Neural cell (in vitro differentiated cells): ENCODE results near the gene MAMLD1. TPM values are rescaled to one million over a fixed set of nuclear protein-coding genes. Genes with fewer than 3 reads are reported as not detected.

Experiments
- H2AFZ ChIP-seq: fragments of 200-600, 300-800 bp; sonication (generic), shearing (Covaris generic); 2 replicates; pipeline ENCODE4 v1.6.0; 2014; ENCODE audit warnings: low read depth, mild to moderate bottlenecking, antibody characterized with exemption, low read length, moderate library complexity
- H3F3A ChIP-seq: fragments of 200-600 bp; shearing (Covaris generic); 2 replicates; pipeline ENCODE4 v1.6.1; 2016; ENCODE audit warnings: mild to moderate bottlenecking, moderate library complexity, mixed read lengths, antibody characterized with exemption, low read length; ENCODE audit not compliant: insufficient read depth, poor library complexity, severe bottlenecking
- H3K27ac ChIP-seq: fragments of 200-600, 300-800 bp; sonication (generic), shearing (Covaris generic); 2 replicates; pipeline ENCODE4 v1.5.1; 2014; ENCODE audit warnings: mild to moderate bottlenecking, low read length, moderate library complexity
- H3K27me3 ChIP-seq: fragments of 300-800, 200-600 bp; sonication (generic), shearing (Covaris generic); 2 replicates; pipeline ENCODE4 v1.6.0; 2014; ENCODE audit warnings: mild to moderate bottlenecking, low read depth, low read length, moderate library complexity; ENCODE audit not compliant: insufficient read depth
- H3K36me3 ChIP-seq: fragments of 300-800, 200-600 bp; sonication (generic), shearing (Covaris generic); 2 replicates; pipeline ENCODE4 v1.5.1; 2014; ENCODE audit warnings: mild to moderate bottlenecking, antibody characterized with exemption, low read length, moderate library complexity; ENCODE audit not compliant: insufficient read depth
- H3K4me2 ChIP-seq: fragments of 300-800, 200-600 bp; sonication (generic), shearing (Covaris generic); 2 replicates; pipeline ENCODE4 v1.6.0; 2014; ENCODE audit warnings: mild to moderate bottlenecking, low read length
- H3K4me3 ChIP-seq: fragments of 300-800, 200-600 bp; sonication (generic), shearing (Covaris generic); 2 replicates; pipeline ENCODE4 v1.5.1; 2014; ENCODE audit warnings: mild to moderate bottlenecking, low read length, moderate library complexity
- H3K79me2 ChIP-seq: fragments of 200-600 bp; shearing (Covaris generic); replicated peaks from 2 replicates; pipeline ENCODE4 v1.6.0; 2014; ENCODE audit warnings: mild to moderate bottlenecking, low read length, moderate library complexity; ENCODE audit not compliant: insufficient read depth
- H3K9ac ChIP-seq: fragments of 300-800, 200-600 bp; sonication (generic), shearing (Covaris generic); 2 replicates; pipeline ENCODE4 v1.6.1; 2016; ENCODE audit warnings: mild to moderate bottlenecking, low read length, mixed read lengths
- H3K9me2 ChIP-seq: fragments of 200-600 bp; shearing (Covaris generic); 2 replicates; pipeline ENCODE4 v1.6.1; 2016; ENCODE audit warnings: mild to moderate bottlenecking, low read length, mixed read lengths; ENCODE audit not compliant: insufficient read depth
- H3K9me3 ChIP-seq: fragments of 200-600, 300-800 bp; sonication (generic), shearing (Covaris generic); 2 replicates; pipeline ENCODE4 v1.6.1; 2016; ENCODE audit warnings: mild to moderate bottlenecking, mixed run types, low read length, moderate library complexity, mixed read lengths
- H4K20me1 ChIP-seq: fragments of 200-600 bp; shearing (Covaris generic); 2 replicates; pipeline ENCODE4 v1.6.1; 2016; ENCODE audit warnings: mild to moderate bottlenecking, mixed run types; ENCODE audit not compliant: insufficient read depth
- EP300 ChIP-seq: fragments of 450-650 bp; conservative IDR thresholded peaks from 2 replicates; pipeline ENCODE4 v1.6.1; 2014; ENCODE audit warnings: antibody characterized with exemption, mild to moderate bottlenecking, moderate library complexity; ENCODE audit not compliant: poor library complexity, severe bottlenecking
- EZH2 ChIP-seq: fragments of 200-600, 300-800 bp; shearing (Covaris generic), sonication (generic); IDR thresholded peaks from 2 replicates; pipeline ENCODE4 v1.6.1; 2014; ENCODE audit warnings: antibody characterized with exemption, low read length, borderline replicate concordance, mild to moderate bottlenecking; ENCODE audit not compliant: insufficient read depth, poor library complexity, severe bottlenecking
- MXI1 ChIP-seq: fragments of 450-650 bp; conservative IDR thresholded peaks from 2 replicates; pipeline ENCODE4 v1.6.1; 2014; ENCODE audit warnings: antibody characterized with exemption, mild to moderate bottlenecking; ENCODE audit not compliant: poor library complexity, severe bottlenecking
- POLR2AphosphoS5 ChIP-seq: IDR thresholded peaks from 2 replicates; pipeline ENCODE4 v1.6.1; 2012
- RAD21 ChIP-seq: fragments of 450-650 bp; conservative IDR thresholded peaks from 2 replicates; pipeline ENCODE4 v1.6.1; 2014; ENCODE audit warnings: antibody characterized with exemption, mild to moderate bottlenecking, moderate library complexity
- SMC3 ChIP-seq: fragments of 450-650 bp; conservative IDR thresholded peaks from 2 replicates; pipeline ENCODE4 v1.6.1; 2014; ENCODE audit warnings: antibody characterized with exemption, mild to moderate bottlenecking, moderate library complexity; ENCODE audit not compliant: poor library complexity
- TAF1 ChIP-seq: IDR thresholded peaks from 2 replicates; pipeline ENCODE4 v1.6.1; 2012; ENCODE audit warnings: low read depth
- polyA plus RNA-seq: library from polyadenylated mRNA; depleted of rRNA; stranded (reverse); fragments of >200 nt; gene quantifications from 2 replicates; pipeline ENCODE4 v1.2.3, GENCODE V29; 2014
- TF ChIP-seq, protein P1 (sequence below): IDR thresholded peaks from 2 replicates; pipeline ENCODE4 v1.6.1; 2012; ENCODE audit warnings: borderline replicate concordance
- TF ChIP-seq, protein P2 (sequence below): fragments of 450-650 bp; IDR thresholded peaks from 2 replicates; pipeline ENCODE4 v1.5.1; 2014; ENCODE audit warnings: antibody characterized with exemption, mild to moderate bottlenecking, moderate library complexity; ENCODE audit not compliant: poor library complexity, severe bottlenecking

MAMLD1 gene
- polyA plus RNA-seq, 1 donor from 2014 or later, result 1.4 TPM

DNA sequence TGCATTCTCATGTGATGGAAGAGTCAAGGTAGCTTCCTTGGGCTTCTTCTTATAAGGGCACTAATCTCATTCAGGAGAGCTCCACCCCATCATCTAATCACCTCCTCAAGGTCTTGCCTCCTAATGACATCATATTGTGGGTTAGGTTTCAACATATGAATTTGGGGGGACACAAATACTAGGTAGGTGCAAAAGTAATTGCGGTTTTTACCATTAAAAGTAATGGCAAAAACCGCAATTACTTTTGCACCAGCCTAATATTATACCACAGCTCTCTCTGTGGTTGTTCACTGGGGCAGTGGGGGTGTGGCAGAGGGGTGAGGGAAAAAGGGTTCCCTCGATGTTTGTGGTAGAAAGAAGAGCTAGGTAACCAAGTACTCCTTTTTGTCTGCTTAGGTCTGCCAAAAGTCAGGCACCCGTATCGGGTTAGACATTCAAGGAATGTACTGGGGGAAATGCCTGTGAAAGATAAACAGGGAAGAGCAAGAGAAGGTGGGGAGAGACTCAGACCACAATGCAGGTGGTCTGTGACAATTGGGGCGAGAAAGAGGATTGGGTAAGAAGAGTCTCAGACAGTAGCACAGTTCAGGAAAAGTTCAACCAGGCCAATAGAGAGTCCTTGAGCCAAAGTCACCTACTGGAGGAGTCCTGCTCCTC, 126.4 kb downstream of the MAMLD1 start:
- Histone ChIP-seq H4K20me1 (no peaks in the 10 kb centered on the region), H3K79me2 (no peaks in the 10 kb centered on the region), H3K36me3 (no peaks in the 10 kb centered on the region), H3K9me2 (no peaks in the 10 kb centered on the region), H3K4me3 (no peak overlapping the region), H3K27me3 (no peaks in the 10 kb centered on the region), H3K9me3 (no peaks in the 10 kb centered on the region), H3K4me2 (no peak overlapping the region), H3K27ac (no peak overlapping the region), H2AFZ (no peak overlapping the region), H3F3A (no peaks in the 10 kb centered on the region), H3K9ac (no peak overlapping the region)
- TF ChIP-seq RAD21, result no peak
- TF ChIP-seq TAF1, result no peak
- no peak for TF ChIP-seq MXI1
- TF ChIP-seq POLR2AphosphoS5, result no peak
- TF ChIP-seq, protein P1, sequence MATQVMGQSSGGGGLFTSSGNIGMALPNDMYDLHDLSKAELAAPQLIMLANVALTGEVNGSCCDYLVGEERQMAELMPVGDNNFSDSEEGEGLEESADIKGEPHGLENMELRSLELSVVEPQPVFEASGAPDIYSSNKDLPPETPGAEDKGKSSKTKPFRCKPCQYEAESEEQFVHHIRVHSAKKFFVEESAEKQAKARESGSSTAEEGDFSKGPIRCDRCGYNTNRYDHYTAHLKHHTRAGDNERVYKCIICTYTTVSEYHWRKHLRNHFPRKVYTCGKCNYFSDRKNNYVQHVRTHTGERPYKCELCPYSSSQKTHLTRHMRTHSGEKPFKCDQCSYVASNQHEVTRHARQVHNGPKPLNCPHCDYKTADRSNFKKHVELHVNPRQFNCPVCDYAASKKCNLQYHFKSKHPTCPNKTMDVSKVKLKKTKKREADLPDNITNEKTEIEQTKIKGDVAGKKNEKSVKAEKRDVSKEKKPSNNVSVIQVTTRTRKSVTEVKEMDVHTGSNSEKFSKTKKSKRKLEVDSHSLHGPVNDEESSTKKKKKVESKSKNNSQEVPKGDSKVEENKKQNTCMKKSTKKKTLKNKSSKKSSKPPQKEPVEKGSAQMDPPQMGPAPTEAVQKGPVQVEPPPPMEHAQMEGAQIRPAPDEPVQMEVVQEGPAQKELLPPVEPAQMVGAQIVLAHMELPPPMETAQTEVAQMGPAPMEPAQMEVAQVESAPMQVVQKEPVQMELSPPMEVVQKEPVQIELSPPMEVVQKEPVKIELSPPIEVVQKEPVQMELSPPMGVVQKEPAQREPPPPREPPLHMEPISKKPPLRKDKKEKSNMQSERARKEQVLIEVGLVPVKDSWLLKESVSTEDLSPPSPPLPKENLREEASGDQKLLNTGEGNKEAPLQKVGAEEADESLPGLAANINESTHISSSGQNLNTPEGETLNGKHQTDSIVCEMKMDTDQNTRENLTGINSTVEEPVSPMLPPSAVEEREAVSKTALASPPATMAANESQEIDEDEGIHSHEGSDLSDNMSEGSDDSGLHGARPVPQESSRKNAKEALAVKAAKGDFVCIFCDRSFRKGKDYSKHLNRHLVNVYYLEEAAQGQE, result no peak
- TF ChIP-seq SMC3, result no peak
- TF ChIP-seq, protein P2, sequence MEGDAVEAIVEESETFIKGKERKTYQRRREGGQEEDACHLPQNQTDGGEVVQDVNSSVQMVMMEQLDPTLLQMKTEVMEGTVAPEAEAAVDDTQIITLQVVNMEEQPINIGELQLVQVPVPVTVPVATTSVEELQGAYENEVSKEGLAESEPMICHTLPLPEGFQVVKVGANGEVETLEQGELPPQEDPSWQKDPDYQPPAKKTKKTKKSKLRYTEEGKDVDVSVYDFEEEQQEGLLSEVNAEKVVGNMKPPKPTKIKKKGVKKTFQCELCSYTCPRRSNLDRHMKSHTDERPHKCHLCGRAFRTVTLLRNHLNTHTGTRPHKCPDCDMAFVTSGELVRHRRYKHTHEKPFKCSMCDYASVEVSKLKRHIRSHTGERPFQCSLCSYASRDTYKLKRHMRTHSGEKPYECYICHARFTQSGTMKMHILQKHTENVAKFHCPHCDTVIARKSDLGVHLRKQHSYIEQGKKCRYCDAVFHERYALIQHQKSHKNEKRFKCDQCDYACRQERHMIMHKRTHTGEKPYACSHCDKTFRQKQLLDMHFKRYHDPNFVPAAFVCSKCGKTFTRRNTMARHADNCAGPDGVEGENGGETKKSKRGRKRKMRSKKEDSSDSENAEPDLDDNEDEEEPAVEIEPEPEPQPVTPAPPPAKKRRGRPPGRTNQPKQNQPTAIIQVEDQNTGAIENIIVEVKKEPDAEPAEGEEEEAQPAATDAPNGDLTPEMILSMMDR, result no peak
- no peak for TF ChIP-seq EP300

DNA sequence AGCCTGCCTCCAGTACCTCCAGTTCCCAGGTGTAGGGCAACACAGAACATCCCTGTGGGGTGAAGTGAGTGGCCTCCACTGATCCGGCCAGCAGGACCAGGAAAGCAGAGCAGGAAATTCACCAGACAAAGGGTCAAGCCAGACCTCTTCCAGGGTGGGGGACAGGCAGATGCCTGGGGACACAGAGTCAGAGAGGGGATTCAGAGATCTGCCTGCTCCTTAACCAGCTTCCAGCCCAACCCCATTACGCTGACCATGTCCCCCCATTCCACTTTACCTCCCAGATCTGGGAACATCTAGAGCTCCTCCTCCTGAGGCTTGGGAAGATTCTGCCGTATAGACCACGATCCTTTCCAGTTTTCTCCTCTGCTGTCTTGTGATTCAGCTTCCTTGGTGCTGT, 132.4 kb downstream of the MAMLD1 start:
- Histone ChIP-seq H3K4me2 (no peak overlapping the region), H3K27me3 (no peaks in the 10 kb centered on the region), H3K4me3 (no peak overlapping the region), H4K20me1 (no peaks in the 10 kb centered on the region), H3K9ac (no peak overlapping the region), H3F3A (no peaks in the 10 kb centered on the region), H3K9me2 (no peaks in the 10 kb centered on the region), H2AFZ (no peak overlapping the region), H3K79me2 (no peaks in the 10 kb centered on the region), H3K36me3 (no peaks in the 10 kb centered on the region), H3K27ac (no peak overlapping the region), H3K9me3 (no peaks in the 10 kb centered on the region)
- no peak for TF ChIP-seq RAD21
- TF ChIP-seq, protein P2, result no peak
- TF ChIP-seq SMC3, result no peak
- no peak for TF ChIP-seq MXI1
- no peak for TF ChIP-seq EZH2
- TF ChIP-seq EP300, result no peak
- TF ChIP-seq TAF1, result no peak
- TF ChIP-seq, protein P1, result no peak
- TF ChIP-seq POLR2AphosphoS5, result no peak
